Measurements from ENCODE around the gene ARID3B.

DNA sequence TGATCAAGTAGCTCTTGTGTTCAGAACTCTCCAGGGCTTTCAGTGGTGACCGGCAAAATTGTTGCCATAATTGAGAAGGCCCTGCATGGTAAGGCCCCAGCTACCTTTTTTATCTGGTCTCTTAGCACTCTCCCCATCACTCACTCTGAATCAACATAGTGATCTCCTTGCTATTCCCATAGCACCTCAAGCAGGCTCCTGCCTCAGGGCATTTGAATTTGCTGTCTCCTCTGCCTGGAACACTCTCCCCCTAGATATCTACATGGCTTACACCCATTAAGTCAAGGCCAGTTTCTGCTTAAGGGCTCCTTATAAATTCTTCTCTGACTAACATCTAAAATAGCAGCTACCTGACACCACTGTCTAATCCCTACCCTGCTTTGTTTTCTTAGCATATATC is 3.3 kb upstream of the ARID3B start:
- TF ChIP-seq, protein P1, sequence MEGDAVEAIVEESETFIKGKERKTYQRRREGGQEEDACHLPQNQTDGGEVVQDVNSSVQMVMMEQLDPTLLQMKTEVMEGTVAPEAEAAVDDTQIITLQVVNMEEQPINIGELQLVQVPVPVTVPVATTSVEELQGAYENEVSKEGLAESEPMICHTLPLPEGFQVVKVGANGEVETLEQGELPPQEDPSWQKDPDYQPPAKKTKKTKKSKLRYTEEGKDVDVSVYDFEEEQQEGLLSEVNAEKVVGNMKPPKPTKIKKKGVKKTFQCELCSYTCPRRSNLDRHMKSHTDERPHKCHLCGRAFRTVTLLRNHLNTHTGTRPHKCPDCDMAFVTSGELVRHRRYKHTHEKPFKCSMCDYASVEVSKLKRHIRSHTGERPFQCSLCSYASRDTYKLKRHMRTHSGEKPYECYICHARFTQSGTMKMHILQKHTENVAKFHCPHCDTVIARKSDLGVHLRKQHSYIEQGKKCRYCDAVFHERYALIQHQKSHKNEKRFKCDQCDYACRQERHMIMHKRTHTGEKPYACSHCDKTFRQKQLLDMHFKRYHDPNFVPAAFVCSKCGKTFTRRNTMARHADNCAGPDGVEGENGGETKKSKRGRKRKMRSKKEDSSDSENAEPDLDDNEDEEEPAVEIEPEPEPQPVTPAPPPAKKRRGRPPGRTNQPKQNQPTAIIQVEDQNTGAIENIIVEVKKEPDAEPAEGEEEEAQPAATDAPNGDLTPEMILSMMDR (IDR thresholded peaks at IDR 0.05; ENCODE audit: poor library complexity): no peak
- TF ChIP-seq EZH2phosphoT487 (IDR thresholded peaks at IDR 0.05; ENCODE audit: low read depth, severe bottlenecking, unreplicated experiment): no peak
